GM18502 (cell line): ENCODE results near the gene CBFB.
"Not testable (repeated sequence)": the region's sequence is repeated elsewhere in the genome, so short reads cannot be mapped to it uniquely, and the experiment has no call there.

Experiments
- ATAC-seq: cut with Tn5 transposase; IDR thresholded peaks from one replicate; pipeline ENCODE4 v1.9.1; 2021; ENCODE audit warnings: mild to moderate bottlenecking; ENCODE audit not compliant: unreplicated experiment, poor library complexity

The CBFB gene

GRCh38 chr16:67117716-67118115 is 88.8 kb downstream of the CBFB start:
- no peak for ATAC-seq

GRCh38 chr16:67120025-67120424 is 91.1 kb downstream of the CBFB start:
- ATAC-seq: no peak

- not testable (repeated sequence) for ATAC-seq
Observed at GRCh38 chr16:67122799-67123198, 93.8 kb downstream of the CBFB start.

- no peak for ATAC-seq
Observed at GRCh38 chr16:67128417-67128816, 99.5 kb downstream of the CBFB start.

GRCh38 chr16:67128887-67129286 is 99.9 kb downstream of the CBFB start:
- no peak for ATAC-seq

- no peak for ATAC-seq
Observed at GRCh38 chr16:67129422-67129821, 100.5 kb downstream of the CBFB start.

- ATAC-seq: no peak
Observed at GRCh38 chr16:67137605-67138004, 108.7 kb downstream of the CBFB start.

- ATAC-seq: no peak
Observed at GRCh38 chr16:67141391-67141790, 112.4 kb downstream of the CBFB start.

GRCh38 chr16:67142342-67142741 is 113.4 kb downstream of the CBFB start:
- ATAC-seq: no peak

- ATAC-seq: no peak
Observed at GRCh38 chr16:67144943-67145342, 116.0 kb downstream of the CBFB start.

GRCh38 chr16:67145746-67146145 is 116.8 kb downstream of the CBFB start:
- ATAC-seq: no peak

- no peak for ATAC-seq
Observed at GRCh38 chr16:67146523-67147357, 117.8 kb downstream of the CBFB start.

GRCh38 chr16:67147437-67148140 is 118.6 kb downstream of the CBFB start:
- ATAC-seq: no peak

GRCh38 chr16:67148221-67148620 is 119.3 kb downstream of the CBFB start:
- ATAC-seq: no peak

GRCh38 chr16:67148656-67149275 is 119.8 kb downstream of the CBFB start:
- no peak for ATAC-seq

GRCh38 chr16:67149276-67150046 is 120.5 kb downstream of the CBFB start:
- no peak for ATAC-seq

GRCh38 chr16:67150047-67150832 is 121.3 kb downstream of the CBFB start:
- ATAC-seq: peak; percentile 56
